Vagina (tissue), 2 donors: ENCODE results near the gene MALT1.

Source experiments
- POLR2AphosphoS5 ChIP-seq, 2 donors: sonication (generic); formaldehyde crosslinking; IDR thresholded peaks; one replicate each; pipeline ENCODE4 v1.9.0; 2017; ENCODE audit warnings: antibody characterized with exemption in 2 of 2, mild to moderate bottlenecking in 2 of 2, low read depth in 1 of 2; ENCODE audit not compliant: insufficient read depth in 1 of 2
- TF ChIP-seq, protein P1 (sequence below), 3 experiments: fragments of 450-650 bp in 2 of 3; fragments of 200-600 bp in 1 of 3; sonication (generic) in 1 of 3; IDR thresholded peaks; one replicate each; pipeline ENCODE4 v1.5.1; 2017 to 2019; ENCODE audit warnings: antibody characterized with exemption in 3 of 3, mild to moderate bottlenecking in 2 of 3, moderate library complexity in 2 of 3

DNA sequence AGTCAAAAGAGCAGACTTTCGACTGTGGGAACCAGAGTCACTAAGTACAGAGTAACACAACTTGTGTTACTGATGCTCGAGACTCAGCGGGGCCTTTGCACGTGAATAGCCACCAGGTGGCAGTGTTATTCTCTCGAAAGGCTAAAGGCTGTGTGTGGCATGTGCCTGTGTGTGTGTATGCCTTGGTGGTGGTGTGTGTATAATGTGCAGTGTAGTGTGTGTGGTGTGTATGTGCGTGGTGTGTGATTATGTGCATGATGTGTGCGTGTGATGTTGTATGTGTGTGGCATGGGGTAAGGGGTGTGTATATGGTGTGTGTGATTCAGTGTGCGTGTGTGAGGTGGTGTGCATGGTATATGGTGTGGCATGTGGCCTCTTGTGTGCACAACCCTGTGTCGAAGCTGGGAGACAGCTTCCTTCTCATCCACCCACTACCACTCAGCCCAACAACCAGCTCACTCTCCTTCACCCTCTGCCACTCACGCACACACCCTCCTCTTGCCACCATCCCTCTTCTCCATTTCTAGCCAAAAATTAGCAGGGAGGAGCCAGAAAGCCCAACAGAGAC lies 110.4 kb downstream of the MALT1 start:
- TF ChIP-seq, protein P1, sequence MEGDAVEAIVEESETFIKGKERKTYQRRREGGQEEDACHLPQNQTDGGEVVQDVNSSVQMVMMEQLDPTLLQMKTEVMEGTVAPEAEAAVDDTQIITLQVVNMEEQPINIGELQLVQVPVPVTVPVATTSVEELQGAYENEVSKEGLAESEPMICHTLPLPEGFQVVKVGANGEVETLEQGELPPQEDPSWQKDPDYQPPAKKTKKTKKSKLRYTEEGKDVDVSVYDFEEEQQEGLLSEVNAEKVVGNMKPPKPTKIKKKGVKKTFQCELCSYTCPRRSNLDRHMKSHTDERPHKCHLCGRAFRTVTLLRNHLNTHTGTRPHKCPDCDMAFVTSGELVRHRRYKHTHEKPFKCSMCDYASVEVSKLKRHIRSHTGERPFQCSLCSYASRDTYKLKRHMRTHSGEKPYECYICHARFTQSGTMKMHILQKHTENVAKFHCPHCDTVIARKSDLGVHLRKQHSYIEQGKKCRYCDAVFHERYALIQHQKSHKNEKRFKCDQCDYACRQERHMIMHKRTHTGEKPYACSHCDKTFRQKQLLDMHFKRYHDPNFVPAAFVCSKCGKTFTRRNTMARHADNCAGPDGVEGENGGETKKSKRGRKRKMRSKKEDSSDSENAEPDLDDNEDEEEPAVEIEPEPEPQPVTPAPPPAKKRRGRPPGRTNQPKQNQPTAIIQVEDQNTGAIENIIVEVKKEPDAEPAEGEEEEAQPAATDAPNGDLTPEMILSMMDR (IDR thresholded peaks at IDR 0.05): peak; percentile 77 to 94 (median 82)
- TF ChIP-seq POLR2AphosphoS5 (IDR thresholded peaks at IDR 0.05; ENCODE audit: insufficient read depth in 1 of 2, low read depth in 1 of 2): peak in 1 of 2 donors; percentile 18
